H1 (cell line): ENCODE data around the gene MAPKAPK5. TPM values are rescaled to one million over a fixed set of nuclear protein-coding genes. Genes with fewer than 3 reads are reported as not detected.
A peak's percentile ranks its signal among the peaks of the same experiment; 100 is the strongest.

Source experiments
- CTCF ChIA-PET: fragments of 300-600 bp; sonication (Branson Sonifier 250); formaldehyde crosslinking; loops from one replicate; lab custom pipeline; 2021; ENCODE audit not compliant: partially characterized antibody; lab: Charles Lee
- POLR2A ChIA-PET: fragments of 300-600 bp; sonication (Branson Sonifier 250); formaldehyde crosslinking; loops from one replicate; lab custom pipeline; 2021; ENCODE audit warnings: inconsistent platforms; ENCODE audit not compliant: partially characterized antibody; lab: Charles Lee
- DNase-seq, 2 experiments: peaks; one replicate each; pipeline versions ENCODE4 v3.0.0 to v3.0.0-alpha.2; 2010 to 2022; ENCODE audit warnings: low spot score in 2 of 2, low read depth in 1 of 2, mixed read lengths in 1 of 2
- FAIRE-seq: peaks from 2 replicates; lab custom pipeline; 2011; peaks lifted over from hg19 to GRCh38; lab: Jason Lieb, UNC
- H2AFZ ChIP-seq: 2 replicates; pipeline ENCODE4 v1.8.1; 2012; ENCODE audit warnings: low read length, inconsistent platforms
- H2AK5ac ChIP-seq: 2 replicates; pipeline ENCODE4 v1.6.1; 2013; ENCODE audit warnings: low read depth, low read length
- H2BK120ac ChIP-seq: replicated peaks from 2 replicates; pipeline ENCODE3; 2013; ENCODE audit warnings: low read depth, low read length, inconsistent platforms
- H2BK12ac ChIP-seq: 2 replicates; pipeline ENCODE4 v1.6.1; 2013; ENCODE audit warnings: low read depth, low read length
- H2BK15ac ChIP-seq: 2 replicates; pipeline ENCODE4 v1.6.1; 2013; ENCODE audit warnings: low read length
- H2BK20ac ChIP-seq: 2 replicates; pipeline ENCODE4 v1.6.1; 2013; ENCODE audit warnings: low read length
- H2BK5ac ChIP-seq: 2 replicates; pipeline ENCODE4 v1.6.1; 2013; ENCODE audit warnings: low read depth, low read length
- H3K14ac ChIP-seq: 2 replicates; pipeline ENCODE4 v1.6.1; 2013; ENCODE audit warnings: inconsistent platforms; ENCODE audit not compliant: insufficient read length
- H3K18ac ChIP-seq: 2 replicates; pipeline ENCODE4 v1.6.1; 2013; ENCODE audit warnings: low read length; ENCODE audit errors: extremely low read depth
- H3K23ac ChIP-seq: 2 replicates; pipeline ENCODE4 v1.6.1; 2013; ENCODE audit warnings: inconsistent platforms; ENCODE audit not compliant: insufficient read length
- H3K23me2 ChIP-seq: 2 replicates; pipeline ENCODE4 v1.6.1; 2013; ENCODE audit warnings: low read depth, low read length
- H3K27ac ChIP-seq: 2 replicates; pipeline ENCODE4 v1.6.1; 2011; ENCODE audit warnings: low read depth, low read length, inconsistent platforms
- H3K27me3 ChIP-seq, 4 experiments: replicated peaks in 1 of 4; 1 replicate in 1 of 4; 2 replicates in 3 of 4; pipeline versions ENCODE4 v1.6.1 to v1.8.1; 2011 to 2013; ENCODE audit warnings: low read length in 3 of 4, mild to moderate bottlenecking in 3 of 4, inconsistent platforms in 2 of 4, mixed read lengths in 2 of 4, moderate library complexity in 1 of 4; ENCODE audit not compliant: control insufficient read depth in 3 of 4, insufficient read depth in 3 of 4; ENCODE audit errors: extremely low read depth in 1 of 4
- H3K36me3 ChIP-seq, 4 experiments: 2 replicates each; pipeline versions ENCODE4 v1.6.1 to v1.8.1; 2011 to 2013; ENCODE audit warnings: mild to moderate bottlenecking in 4 of 4, low read length in 3 of 4, moderate library complexity in 2 of 4, control low read depth in 1 of 4, inconsistent platforms in 1 of 4; ENCODE audit not compliant: insufficient read depth in 4 of 4, control insufficient read depth in 2 of 4
- H3K4ac ChIP-seq: replicated peaks from 2 replicates; pipeline ENCODE3; 2013; ENCODE audit warnings: low read length, low read depth, mixed read lengths, inconsistent platforms; ENCODE audit not compliant: insufficient read length
- H3K4me1 ChIP-seq, 4 experiments: replicated peaks in 1 of 4; 1 replicate in 1 of 4; 2 replicates in 3 of 4; pipeline versions ENCODE4 v1.6.1 to v1.8.1; 2011 to 2013; ENCODE audit warnings: low read length in 3 of 4, inconsistent platforms in 2 of 4, mixed read lengths in 1 of 4; ENCODE audit not compliant: insufficient read depth in 4 of 4, control insufficient read depth in 3 of 4
- H3K4me2 ChIP-seq, 2 experiments: 2 replicates each; pipeline versions ENCODE4 v1.6.1 to v1.8.1; 2011 to 2013; ENCODE audit warnings: low read depth in 2 of 2, low read length in 2 of 2, control low read depth in 1 of 2, inconsistent platforms in 1 of 2, mild to moderate bottlenecking in 1 of 2; ENCODE audit not compliant: insufficient read depth in 1 of 2
- H3K4me3 ChIP-seq, 4 experiments: fragments of 200-600, 300-600 bp in 1 of 4; sonication (generic), shearing (Covaris generic), sonication (Bioruptor Twin) in 1 of 4; 2 replicates each; pipeline versions ENCODE4 v1.5.1 to v1.8.1; 2011 to 2016; ENCODE audit warnings: low read length in 4 of 4, low read depth in 3 of 4, control low read depth in 2 of 4, inconsistent platforms in 2 of 4, mild to moderate bottlenecking in 2 of 4, mixed read lengths in 1 of 4, moderate library complexity in 1 of 4; ENCODE audit not compliant: insufficient read depth in 2 of 4; ENCODE audit errors: extremely low read depth in 1 of 4
- H3K56ac ChIP-seq: replicated peaks from 2 replicates; pipeline ENCODE3; 2013; ENCODE audit warnings: low read depth, mild to moderate bottlenecking, mixed read lengths, low read length, inconsistent platforms; ENCODE audit not compliant: insufficient read length
- H3K79me1 ChIP-seq: 2 replicates; pipeline ENCODE4 v1.6.1; 2013; ENCODE audit warnings: low read depth, low read length, control low read depth
- H3K79me2 ChIP-seq, 2 experiments: 2 replicates each; pipeline versions ENCODE4 v1.6.1 to v1.8.1; 2012 to 2013; ENCODE audit warnings: low read length in 2 of 2, mild to moderate bottlenecking in 2 of 2, inconsistent platforms in 1 of 2; ENCODE audit not compliant: insufficient read depth in 2 of 2, control insufficient read depth in 1 of 2
- H3K9ac ChIP-seq, 4 experiments: replicated peaks in 1 of 4; 1 replicate in 1 of 4; 2 replicates in 3 of 4; pipeline versions ENCODE4 v1.6.1 to v1.8.1; 2011 to 2013; ENCODE audit warnings: low read depth in 3 of 4, low read length in 3 of 4, control low read depth in 2 of 4, mild to moderate bottlenecking in 2 of 4, moderate library complexity in 2 of 4, inconsistent platforms in 1 of 4; ENCODE audit errors: extremely low read depth in 1 of 4
- H3K9me3 ChIP-seq, 2 experiments: 2 replicates each; pipeline versions ENCODE4 v1.6.1 to v1.8.1; 2012 to 2013; ENCODE audit warnings: mild to moderate bottlenecking in 2 of 2, moderate library complexity in 2 of 2, control low read depth in 1 of 2, inconsistent platforms in 1 of 2, low read depth in 1 of 2, low read length in 1 of 2, mixed read lengths in 1 of 2; ENCODE audit not compliant: insufficient read depth in 2 of 2
- H4K20me1 ChIP-seq, 2 experiments: replicated peaks in 1 of 2; 2 replicates each; pipeline versions ENCODE3 to v1.8.1; 2011 to 2013; ENCODE audit warnings: inconsistent platforms in 2 of 2, low read length in 2 of 2, mild to moderate bottlenecking in 1 of 2; ENCODE audit not compliant: insufficient read depth in 2 of 2, control insufficient read depth in 1 of 2
- H4K5ac ChIP-seq: 2 replicates; pipeline ENCODE4 v1.6.1; 2013; ENCODE audit warnings: low read length, low read depth, mixed read lengths, inconsistent platforms; ENCODE audit not compliant: insufficient read length
- H4K8ac ChIP-seq: 2 replicates; pipeline ENCODE4 v1.8.0; 2013; ENCODE audit warnings: mild to moderate bottlenecking, moderate library complexity, low read length, inconsistent platforms; ENCODE audit not compliant: insufficient read depth; ENCODE audit errors: extremely low read depth
- H4K91ac ChIP-seq: replicated peaks from 2 replicates; pipeline ENCODE3; 2013; ENCODE audit warnings: low read length, mixed read lengths, inconsistent platforms; ENCODE audit not compliant: insufficient read length
- ATF2 ChIP-seq: IDR thresholded peaks from 2 replicates; pipeline ENCODE4 v1.6.1; 2012; ENCODE audit warnings: low read length, inconsistent platforms
- BACH1 ChIP-seq: IDR thresholded peaks from 2 replicates; pipeline ENCODE4 v1.6.1; 2012; ENCODE audit warnings: low read length, improper control_type of control experiment
- BRCA1 ChIP-seq: IDR thresholded peaks from 2 replicates; pipeline ENCODE4 v1.6.1; 2012; ENCODE audit warnings: low read depth, low read length, improper control_type of control experiment
- JUN ChIP-seq: IDR thresholded peaks from 2 replicates; pipeline ENCODE4 v1.6.1; 2011; ENCODE audit warnings: low read depth, mild to moderate bottlenecking, improper control_type of control experiment, low read length
- PHF8 ChIP-seq: fragments of 200-600 bp; sonication (generic); conservative IDR thresholded peaks from 2 replicates; pipeline ENCODE4 v1.7.1; 2012; ENCODE audit warnings: low read depth, mild to moderate bottlenecking, inconsistent platforms, low read length, moderate library complexity
- POU5F1 ChIP-seq: IDR thresholded peaks from 2 replicates; pipeline ENCODE4 v1.6.1; 2011; ENCODE audit warnings: low read depth, mild to moderate bottlenecking, low read length, moderate library complexity
- SIRT6 ChIP-seq: IDR thresholded peaks from one replicate; pipeline ENCODE4 v1.7.1; 2012; ENCODE audit warnings: low read length, inconsistent platforms
- SIX5 ChIP-seq: IDR thresholded peaks from 2 replicates; pipeline ENCODE4 v1.6.1; 2011; ENCODE audit warnings: mild to moderate bottlenecking, low read depth, low read length
- SP1 ChIP-seq: IDR thresholded peaks from 2 replicates; pipeline ENCODE4 v1.6.1; 2011; ENCODE audit warnings: low read depth, low read length
- WGBS, 2 experiments: shearing (Covaris generic) in 1 of 2; methylation state at CpG; one replicate each; pipeline versions ENCODE4 v1.1.6 to v1.1.7; 2013 to 2015; ENCODE audit warnings: low lambda C conversion rate in 2 of 2, mixed read lengths in 2 of 2, inconsistent platforms in 1 of 2, low coverage in 1 of 2, missing lambda C conversion rate in 1 of 2; ENCODE audit not compliant: insufficient replicate concordance in 2 of 2, insufficient coverage in 1 of 2, insufficient read length in 1 of 2; ENCODE audit errors: extremely low coverage in 1 of 2, missing lambda C conversion rate in 1 of 2; 5-methylcytosine and 5-hydroxymethylcytosine counted together
- polyA plus RNA-seq, 7 experiments: library from polyadenylated mRNA; depleted of rRNA in 3 of 7; stranded (reverse) in 5 of 7; unstranded in 2 of 7; fragments of >200 nt in 5 of 7; fragments of 200-250 nt in 2 of 7; gene quantifications; 1 replicate in 5 of 7; 2 replicates in 1 of 7; 4 replicates in 1 of 7; pipeline versions ENCODE4 v1.2.1 to v1.2.3, GENCODE V29; 2011 to 2013; ENCODE audit warnings: missing spikeins in 2 of 7, mixed read lengths in 2 of 7
- total RNA-seq: library from RNA; stranded (reverse); fragmentation: NEBNext Ultra II Directional; extraction: Animal tissue kit (Norgen Biotek cat#: 25700); gene quantifications from 2 replicates; pipeline ENCODE4 v1.2.1, GENCODE V29; 2021

The MAPKAPK5 gene
- total and polyA plus RNA-seq, 2 of the 8 experiments (the other 6 are each of a cell fraction or from before 2014, with no cell fraction given) = 40.0 to 91.5 TPM

GRCh38 chr12:111942557-111942956 lies 100.5 kb downstream of the MAPKAPK5 start:
- no peak overlapping the region for H3K27ac ChIP-seq
- H3K4ac ChIP-seq = no peak overlapping the region
- no peak overlapping the region for H3K9ac ChIP-seq
- H3K79me2 ChIP-seq = no peaks in the 10 kb centered on the region
- H4K20me1 ChIP-seq = peaks cover 0 to 1% of the 10 kb centered on the region in 2 experiments
- H2BK15ac ChIP-seq = no peak overlapping the region
- no peak overlapping the region for H4K5ac ChIP-seq
- no peak overlapping the region for H3K23ac ChIP-seq
- H3K4me2 ChIP-seq = no peak overlapping the region
- H3K18ac ChIP-seq = no peak overlapping the region
- no peaks in the 10 kb centered on the region for H3K36me3 ChIP-seq
- no peak overlapping the region for H3K4me3 ChIP-seq
- WGBS, 2 experiments = 77% methylated on average over 5 of the region's 5 CpGs; no CpG with 5 or more reads in 1 of the 2 experiments
- no peak overlapping the region for H2BK120ac ChIP-seq
- H2AK5ac ChIP-seq = no peak overlapping the region
- H2BK20ac ChIP-seq = no peak overlapping the region
- H2BK5ac ChIP-seq = no peak overlapping the region
- no peak overlapping the region for H4K91ac ChIP-seq
- DNase-seq = no peak
- H3K4me1 ChIP-seq = no peaks in the 10 kb centered on the region
- H2AFZ ChIP-seq = no peak overlapping the region
- H3K56ac ChIP-seq = peak overlapping the region; percentile 4
- CTCF ChIA-PET = interaction anchor here (0.6 to 4.4 kb wide), 4 partner anchors 67 to 502 kb away, joined by 4 to 21 read pairs (median 11); partner anchors contain the start of genes ERP29 and TMEM116
- no peak overlapping the region for H2BK12ac ChIP-seq
- no peak for FAIRE-seq
- TF ChIP-seq POU5F1 = no peak
- TF ChIP-seq SIX5 = no peak
- no peak for TF ChIP-seq ATF2
- no peak for TF ChIP-seq BACH1
- no peak for TF ChIP-seq JUN
- TF ChIP-seq PHF8 = no peak
- TF ChIP-seq SP1 = no peak
- TF ChIP-seq BRCA1 = no peak
- TF ChIP-seq SIRT6 = no peak
- no peak overlapping the region for H4K8ac ChIP-seq
- no peaks in the 10 kb centered on the region for H3K79me1 ChIP-seq
- H3K9me3 ChIP-seq = no peaks in the 10 kb centered on the region
- H3K27me3 ChIP-seq = no peaks in the 10 kb centered on the region
- POLR2A ChIA-PET = interaction anchor here (4.0 kb wide), 1 partner anchor 71 kb away, joined by 22 read pairs; the partner anchor contains the start of genes ERP29 and TMEM116
- H3K14ac ChIP-seq = no peak overlapping the region
- H3K23me2 ChIP-seq = peaks cover 2% of the 10 kb centered on the region; the same call in 1 of the 2 replicates
